PFSK-1 (cell line): ENCODE measurements around the gene RYR2.

Experiments used
- TAF1 ChIP-seq: IDR thresholded peaks from 2 replicates; pipeline ENCODE4 v1.6.1; 2012; ENCODE audit warnings: low read length, control low read depth, borderline replicate concordance; ENCODE audit not compliant: insufficient read depth
- TF ChIP-seq, protein P1 (sequence below), 2 experiments: IDR thresholded peaks; 2 replicates each; pipeline versions ENCODE4 v1.6.1 to v1.8.0; 2011 to 2012; ENCODE audit warnings: low read depth in 2 of 2, low read length in 2 of 2, control low read depth in 1 of 2, inconsistent platforms in 1 of 2, mild to moderate bottlenecking in 1 of 2, moderate library complexity in 1 of 2; ENCODE audit not compliant: insufficient read depth in 1 of 2

DNA sequence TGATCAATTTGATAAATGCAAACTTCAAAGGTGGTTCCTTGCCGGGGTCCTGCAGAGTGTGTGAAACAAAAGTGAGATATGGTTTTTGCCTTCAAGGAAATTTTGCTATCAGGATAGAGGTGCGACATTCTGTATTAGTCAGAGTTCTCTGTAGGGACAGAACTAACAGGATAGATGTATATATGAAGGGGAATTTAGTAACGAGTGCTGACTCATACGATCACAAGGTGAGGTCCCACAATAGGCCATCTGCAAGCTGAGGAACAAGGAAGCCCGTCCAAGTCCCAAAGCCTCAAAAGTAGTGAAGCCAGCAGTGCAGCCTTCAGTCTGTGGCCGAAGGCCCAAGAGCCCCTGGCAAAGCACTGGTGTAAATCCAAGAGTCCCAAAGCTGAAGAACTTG, 157.0 kb downstream of the RYR2 start:
- TF ChIP-seq TAF1 = no peak
- TF ChIP-seq, protein P1, sequence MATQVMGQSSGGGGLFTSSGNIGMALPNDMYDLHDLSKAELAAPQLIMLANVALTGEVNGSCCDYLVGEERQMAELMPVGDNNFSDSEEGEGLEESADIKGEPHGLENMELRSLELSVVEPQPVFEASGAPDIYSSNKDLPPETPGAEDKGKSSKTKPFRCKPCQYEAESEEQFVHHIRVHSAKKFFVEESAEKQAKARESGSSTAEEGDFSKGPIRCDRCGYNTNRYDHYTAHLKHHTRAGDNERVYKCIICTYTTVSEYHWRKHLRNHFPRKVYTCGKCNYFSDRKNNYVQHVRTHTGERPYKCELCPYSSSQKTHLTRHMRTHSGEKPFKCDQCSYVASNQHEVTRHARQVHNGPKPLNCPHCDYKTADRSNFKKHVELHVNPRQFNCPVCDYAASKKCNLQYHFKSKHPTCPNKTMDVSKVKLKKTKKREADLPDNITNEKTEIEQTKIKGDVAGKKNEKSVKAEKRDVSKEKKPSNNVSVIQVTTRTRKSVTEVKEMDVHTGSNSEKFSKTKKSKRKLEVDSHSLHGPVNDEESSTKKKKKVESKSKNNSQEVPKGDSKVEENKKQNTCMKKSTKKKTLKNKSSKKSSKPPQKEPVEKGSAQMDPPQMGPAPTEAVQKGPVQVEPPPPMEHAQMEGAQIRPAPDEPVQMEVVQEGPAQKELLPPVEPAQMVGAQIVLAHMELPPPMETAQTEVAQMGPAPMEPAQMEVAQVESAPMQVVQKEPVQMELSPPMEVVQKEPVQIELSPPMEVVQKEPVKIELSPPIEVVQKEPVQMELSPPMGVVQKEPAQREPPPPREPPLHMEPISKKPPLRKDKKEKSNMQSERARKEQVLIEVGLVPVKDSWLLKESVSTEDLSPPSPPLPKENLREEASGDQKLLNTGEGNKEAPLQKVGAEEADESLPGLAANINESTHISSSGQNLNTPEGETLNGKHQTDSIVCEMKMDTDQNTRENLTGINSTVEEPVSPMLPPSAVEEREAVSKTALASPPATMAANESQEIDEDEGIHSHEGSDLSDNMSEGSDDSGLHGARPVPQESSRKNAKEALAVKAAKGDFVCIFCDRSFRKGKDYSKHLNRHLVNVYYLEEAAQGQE (IDR thresholded peaks at IDR 0.05; ENCODE audit: insufficient read depth in 1 of 2, low read depth in 2 of 2, low read length in 2 of 2) = no peak
